Activated CD4-positive, alpha-beta memory T cell treated with anti-CD3 and anti-CD28 coated beads for 36 hours (primary cell): ENCODE data around the gene ZNF229. TPM values are rescaled to one million over a fixed set of nuclear protein-coding genes. Genes with fewer than 3 reads are reported as not detected.
"Not testable (repeated sequence)": the region's sequence is repeated elsewhere in the genome, so short reads cannot be mapped to it uniquely, and the experiment has no call there.

ENCODE experiments used
- CTCF ChIA-PET: fragments of 350-600 bp; sonication (Branson Sonifier 250); formaldehyde crosslinking; loops from one replicate; lab custom pipeline; 2021; ENCODE audit warnings: antibody characterized with exemption, inconsistent platforms; lab: Charles Lee
- POLR2A ChIA-PET: fragments of 350-600 bp; sonication (Branson Sonifier 250); formaldehyde crosslinking; loops from one replicate; lab custom pipeline; 2021; ENCODE audit warnings: antibody characterized with exemption; lab: Charles Lee
- DNase-seq: peaks from one replicate; pipeline ENCODE4 v3.0.0-alpha.2; 2020
- H3K27ac Mint-ChIP-seq: one replicate; pipeline ENCODE4 v1.8.0; 2021; ENCODE audit warnings: mixed read lengths
- H3K27me3 Mint-ChIP-seq: one replicate; pipeline ENCODE4 v1.8.0; 2021; ENCODE audit warnings: mixed read lengths
- H3K36me3 Mint-ChIP-seq: one replicate; pipeline ENCODE4 v1.8.0; 2021; ENCODE audit warnings: mixed read lengths
- H3K4me1 Mint-ChIP-seq: one replicate; pipeline ENCODE4 v1.8.0; 2021; ENCODE audit warnings: low read depth, mixed read lengths
- H3K4me3 Mint-ChIP-seq: one replicate; pipeline ENCODE4 v1.8.0; 2021; ENCODE audit warnings: mild to moderate bottlenecking, mixed read lengths
- H3K9me3 Mint-ChIP-seq: one replicate; pipeline ENCODE4 v1.8.0; 2021; ENCODE audit warnings: mixed read lengths
- intact Hi-C: fragments of 100-400 bp; cut with micrococcal nuclease; formaldehyde crosslinking; loops from one replicate; pipeline ENCODE4 v1.15.1; 2023
- total RNA-seq, 2 experiments: library from RNA; stranded (reverse); gene quantifications; one replicate each; pipeline ENCODE4 v1.2.3, GENCODE V29; 2021

The ZNF229 gene
- total RNA-seq, 2 experiments from 2014 or later, result 0.05 TPM

- POLR2A ChIA-PET, H3K27ac Mint-ChIP-seq, H3K36me3 Mint-ChIP-seq, H3K27me3 Mint-ChIP-seq, DNase-seq, CTCF ChIA-PET, H3K4me1 Mint-ChIP-seq, intact Hi-C loops, H3K4me3 Mint-ChIP-seq: not testable (repeated sequence)
- H3K9me3 Mint-ChIP-seq, result peaks cover 45% of the 10 kb centered on the region
These were observed 32.7 kb downstream of the ZNF229 start for GRCh38 chr19:44415553-44415952.

GRCh38 chr19:44401139-44402115 is 46.8 kb downstream of the ZNF229 start, which contains the start of gene ZNF285:
ZNF285 (minus strand) TSS chr19:44401608; CDS start chr19:44397213, 4,395 bp downstream.
- CTCF ChIA-PET, result no interaction called here
- peaks cover 52% of the 10 kb centered on the region for H3K9me3 Mint-ChIP-seq
- peaks cover 28% of the 10 kb centered on the region for H3K36me3 Mint-ChIP-seq
- POLR2A ChIA-PET, result no interaction called here
- DNase-seq, result peak; percentile 79
- intact Hi-C loops, result no loop called here
- peak within 1 kb of the TSS; percentile 75 for H3K4me3 Mint-ChIP-seq
- H3K27me3 Mint-ChIP-seq, result peaks cover 2% of the 10 kb centered on the region
- H3K4me1 Mint-ChIP-seq, result peaks cover 6% of the 10 kb centered on the region
- H3K27ac Mint-ChIP-seq, result no peak within 1 kb of the TSS

- H3K27ac Mint-ChIP-seq, DNase-seq, CTCF ChIA-PET, POLR2A ChIA-PET, H3K27me3 Mint-ChIP-seq, intact Hi-C loops, H3K4me1 Mint-ChIP-seq, H3K4me3 Mint-ChIP-seq: not testable (repeated sequence)
- Mint-ChIP-seq H3K9me3 (peaks cover 58% of the 10 kb centered on the region), H3K36me3 (peaks cover 27% of the 10 kb centered on the region)
These were observed 59.0 kb downstream of the ZNF229 start for GRCh38 chr19:44389268-44389667.

Other genes with a start within 250 kb of the ZNF229 start
- 10 to 100 TPM; 13.5 TPM for gene ZNF227, start 235.9 kb downstream of the ZNF229 start, total RNA-seq
- gene ZNF233, start 188.6 kb downstream of the ZNF229 start, total RNA-seq, result under 1 TPM in 1 of 2 experiments, not detected in 1; 0.12 TPM
- gene ZNF235, start 143.4 kb downstream of the ZNF229 start, total RNA-seq, result 1 to 10 TPM; 1.2 to 1.3 TPM
- under 1 TPM in 1 of 2 experiments, not detected in 1; 0.15 TPM for gene ZNF112, start 91.8 kb downstream of the ZNF229 start, total RNA-seq
- gene ZNF285, start 46.9 kb downstream of the ZNF229 start, total RNA-seq, result under 1 TPM; 0.22 to 0.26 TPM
- gene ZNF180, start 52.0 kb upstream of the ZNF229 start, total RNA-seq, result 1 to 10 TPM; 4.3 to 5.4 TPM
- not detected for gene CEACAM20, start 81.2 kb upstream of the ZNF229 start, total RNA-seq
- gene IGSF23, start 165.1 kb upstream of the ZNF229 start, total RNA-seq, result not detected
- 1 to 10 TPM; 6.5 to 7.4 TPM for gene PVR, start 195.4 kb upstream of the ZNF229 start, total RNA-seq
- gene CEACAM19, start 223.0 kb upstream of the ZNF229 start, total RNA-seq, result under 1 TPM; 0.31 to 0.57 TPM